A673 (cell line): ENCODE results near the gene LUZP2. TPM values are rescaled to one million over a fixed set of nuclear protein-coding genes. Genes with fewer than 3 reads are reported as not detected.

ENCODE experiments used
- BruUV-seq: library from RNA; stranded (reverse); fragments of 400-500 nt; replicated peaks from 2 replicates; lab custom pipeline; 2021; lab: Mats Ljungman, UMichigan
- CTCF ChIA-PET: fragments of 300-600 bp; sonication (Branson Sonifier 250); formaldehyde crosslinking; loops from one replicate; lab custom pipeline; 2022; ENCODE audit warnings: antibody characterized with exemption; lab: Charles Lee
- POLR2A ChIA-PET: fragments of 300-600 bp; sonication (Branson Sonifier 250); formaldehyde crosslinking; loops from one replicate; lab custom pipeline; 2022; ENCODE audit warnings: antibody characterized with exemption; ENCODE audit not compliant: low non-redundant PET; lab: Charles Lee
- DNase-seq: peaks from one replicate; pipeline ENCODE4 v3.0.0-alpha.2; 2015; ENCODE audit warnings: low spot score
- H3K27ac ChIP-seq: fragments of 200-600 bp; sonication (generic); 2 replicates; pipeline ENCODE4 v1.5.1; 2016; ENCODE audit warnings: mixed run types, low read depth, mild to moderate bottlenecking, mixed read lengths, antibody characterized with exemption, low read length; ENCODE audit not compliant: poor library complexity, severe bottlenecking
- H3K27me3 ChIP-seq: fragments of 200-600 bp; sonication (generic); replicated peaks from 2 replicates; pipeline ENCODE4 v1.6.1; 2017; ENCODE audit warnings: mixed run types, low read depth, mild to moderate bottlenecking, mixed read lengths, antibody characterized with exemption, low read length; ENCODE audit not compliant: insufficient read depth, poor library complexity
- H3K36me3 ChIP-seq: fragments of 200-600 bp; sonication (generic); 2 replicates; pipeline ENCODE4 v1.6.1; 2016; ENCODE audit warnings: mixed run types, mild to moderate bottlenecking, mixed read lengths, antibody characterized with exemption, low read length; ENCODE audit not compliant: insufficient read depth, poor library complexity, severe bottlenecking
- H3K4me1 ChIP-seq: fragments of 200-600 bp; sonication (generic); 2 replicates; pipeline ENCODE4 v1.6.1; 2017; ENCODE audit warnings: mixed run types, mild to moderate bottlenecking, mixed read lengths, antibody characterized with exemption, low read length; ENCODE audit not compliant: insufficient read depth, poor library complexity, severe bottlenecking
- H3K4me3 ChIP-seq: fragments of 200-600 bp; sonication (generic); 2 replicates; pipeline ENCODE4 v1.5.1; 2016; ENCODE audit warnings: low read depth, mixed run types, mild to moderate bottlenecking, mixed read lengths, low read length; ENCODE audit not compliant: poor library complexity, severe bottlenecking
- H3K9me3 ChIP-seq: fragments of 200-600 bp; sonication (generic); 2 replicates; pipeline ENCODE4 v1.6.1; 2016; ENCODE audit warnings: mixed run types, low read depth, mild to moderate bottlenecking, mixed read lengths, antibody characterized with exemption, low read length; ENCODE audit not compliant: poor library complexity, severe bottlenecking
- CTCF ChIP-seq: fragments of 300-800, 200-600 bp; sonication (generic); conservative IDR thresholded peaks from 2 replicates; pipeline ENCODE4 v1.5.1; 2017; ENCODE audit warnings: low read depth, mild to moderate bottlenecking, antibody characterized with exemption, low read length, moderate library complexity, mixed read lengths
- EZH2 ChIP-seq: fragments of 200-600 bp; sonication (generic); IDR thresholded peaks from 2 replicates; pipeline ENCODE4 v1.6.1; 2017; ENCODE audit warnings: borderline replicate concordance, low read depth, mild to moderate bottlenecking, mixed read lengths, antibody characterized with exemption, low read length; ENCODE audit not compliant: poor library complexity, severe bottlenecking
- intact Hi-C: fragments of 100-400 bp; cut with micrococcal nuclease; formaldehyde crosslinking; loops from one replicate; pipeline ENCODE4 v1.10.0; 2022; ENCODE audit not compliant: unreplicated experiment
- total RNA-seq: library from RNA; stranded (reverse); gene quantifications from 2 replicates; pipeline ENCODE4 v1.2.3, GENCODE V29; 2021

LUZP2 gene
- total RNA-seq, 1 experiment from 2014 or later: 0.15 TPM

GRCh38 chr11:24704716-24705115, 207.9 kb downstream of the LUZP2 start:
- TF ChIP-seq CTCF (no peak), EZH2 (no peak)
- ChIA-PET CTCF (no interaction called here), POLR2A (no interaction called here)
- Histone ChIP-seq H3K4me3 (no peak overlapping the region), H3K36me3 (no peaks in the 10 kb centered on the region), H3K4me1 (peaks cover 19% of the 10 kb centered on the region), H3K27ac (no peak overlapping the region), H3K27me3 (no peaks in the 10 kb centered on the region), H3K9me3 (no peaks in the 10 kb centered on the region)
- intact Hi-C loops: no loop called here
- BruUV-seq: no TSS peak
- peak; percentile 62 for DNase-seq

- Histone ChIP-seq H3K4me1 (peaks cover 19% of the 10 kb centered on the region), H3K36me3 (no peaks in the 10 kb centered on the region), H3K27me3 (no peaks in the 10 kb centered on the region), H3K4me3 (no peak overlapping the region), H3K9me3 (no peaks in the 10 kb centered on the region), H3K27ac (no peak overlapping the region)
- intact Hi-C loops: no loop called here
- no peak for DNase-seq
- BruUV-seq: no TSS peak
- TF ChIP-seq CTCF (no peak), EZH2 (no peak)
- ChIA-PET POLR2A (no interaction called here), CTCF (no interaction called here)
Observed at GRCh38 chr11:24705474-24705873, 208.6 kb downstream of the LUZP2 start.

GRCh38 chr11:24708616-24709015, 211.8 kb downstream of the LUZP2 start:
- Histone ChIP-seq H3K27ac (no peak overlapping the region), H3K4me1 (peaks cover 19% of the 10 kb centered on the region), H3K9me3 (no peaks in the 10 kb centered on the region), H3K4me3 (no peak overlapping the region), H3K27me3 (no peaks in the 10 kb centered on the region), H3K36me3 (no peaks in the 10 kb centered on the region)
- ChIA-PET POLR2A (no interaction called here), CTCF (no interaction called here)
- TF ChIP-seq CTCF: no peak
- TF ChIP-seq EZH2: no peak
- intact Hi-C loops: no loop called here
- DNase-seq: no peak
- BruUV-seq: no TSS peak
